ENCODE measurements around the gene MED12.

MED12 gene

DNA sequence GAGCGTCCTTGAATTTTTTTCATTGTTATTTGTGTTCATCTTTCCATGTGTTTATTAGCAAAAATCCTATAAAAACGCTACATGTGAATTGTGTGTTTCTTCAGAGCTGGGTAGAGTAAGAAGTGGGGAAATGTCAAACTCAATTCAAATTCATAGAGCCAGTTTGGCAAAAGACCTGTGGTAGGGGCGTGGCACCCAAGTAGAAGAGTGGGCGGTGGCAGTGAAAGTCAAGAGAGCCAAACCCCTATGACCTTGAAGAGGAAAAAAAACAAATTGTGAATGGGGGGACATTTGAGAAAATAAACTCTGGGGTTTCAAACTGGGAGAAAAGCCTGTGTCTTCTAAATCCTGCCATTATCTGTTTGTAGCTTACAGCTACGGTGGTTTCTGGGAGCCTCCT is 27.1 kb upstream of the MED12 start:
- TF ChIP-seq CTCF (IDR thresholded peaks at IDR 0.05; ENCODE audit: extremely low read depth, missing control alignments): no peak
- no peak for DNase-seq (ENCODE audit: low spot score)

GRCh38 chrX:71095033-71095432 is 23.4 kb upstream of the MED12 start:
- TF ChIP-seq CTCF (IDR thresholded peaks at IDR 0.05; ENCODE audit: extremely low read depth, missing control alignments): no peak
- DNase-seq (ENCODE audit: low spot score): no peak

- TF ChIP-seq CTCF (IDR thresholded peaks at IDR 0.05; ENCODE audit: extremely low read depth, missing control alignments): no peak
- DNase-seq (ENCODE audit: low spot score): peak; percentile 81
These were observed 22.8 kb upstream of the MED12 start, which contains the start of gene FOXO4 for GRCh38 chrX:71095555-71095980. FOXO4 (plus strand) TSS chrX:71095851; CDS start chrX:71096529, 678 bp downstream.

GRCh38 chrX:71095981-71096759 is 22.2 kb upstream of the MED12 start:
- TF ChIP-seq CTCF (IDR thresholded peaks at IDR 0.05; ENCODE audit: extremely low read depth, missing control alignments): no peak
- peak; percentile 43 for DNase-seq (ENCODE audit: low spot score)

GRCh38 chrX:71096760-71097032 is 21.7 kb upstream of the MED12 start:
- no peak for DNase-seq (ENCODE audit: low spot score)
- no peak for TF ChIP-seq CTCF (IDR thresholded peaks at IDR 0.05; ENCODE audit: extremely low read depth, missing control alignments)

DNA sequence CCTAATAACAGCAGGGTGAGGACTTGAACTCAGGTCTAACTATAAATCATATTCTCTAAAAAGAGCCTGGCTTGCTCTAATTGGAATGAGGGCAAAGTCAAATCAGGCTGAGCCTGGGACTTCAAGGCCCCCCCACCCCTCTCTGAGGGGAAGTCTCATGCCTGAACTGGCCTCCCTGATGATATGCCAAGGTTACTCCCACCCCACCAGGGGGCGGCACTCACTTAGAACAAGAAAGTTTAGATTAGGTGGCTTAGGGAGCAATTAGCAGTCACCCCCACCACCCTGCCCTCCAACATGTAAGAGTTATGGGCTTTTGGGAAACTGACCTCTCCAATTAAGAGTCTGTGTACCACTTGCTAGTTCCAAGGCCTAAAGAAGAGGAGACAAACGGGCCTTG is 20.1 kb upstream of the MED12 start:
- peak; percentile 32 for TF ChIP-seq CTCF (IDR thresholded peaks at IDR 0.05; ENCODE audit: extremely low read depth, missing control alignments)
- DNase-seq (ENCODE audit: low spot score): peak; percentile 34

GRCh38 chrX:71098951-71099506 is 19.4 kb upstream of the MED12 start:
- no peak for DNase-seq (ENCODE audit: low spot score)
- no peak for TF ChIP-seq CTCF (IDR thresholded peaks at IDR 0.05; ENCODE audit: extremely low read depth, missing control alignments)

All from GM20000 (cell line).